ENCODE data around the gene ALDOB. TPM values are rescaled to one million over a fixed set of nuclear protein-coding genes. Genes with fewer than 3 reads are reported as not detected.

ALDOB gene
- total and polyA plus RNA-seq, 2 experiments from 2014 or later = not detected

DNA sequence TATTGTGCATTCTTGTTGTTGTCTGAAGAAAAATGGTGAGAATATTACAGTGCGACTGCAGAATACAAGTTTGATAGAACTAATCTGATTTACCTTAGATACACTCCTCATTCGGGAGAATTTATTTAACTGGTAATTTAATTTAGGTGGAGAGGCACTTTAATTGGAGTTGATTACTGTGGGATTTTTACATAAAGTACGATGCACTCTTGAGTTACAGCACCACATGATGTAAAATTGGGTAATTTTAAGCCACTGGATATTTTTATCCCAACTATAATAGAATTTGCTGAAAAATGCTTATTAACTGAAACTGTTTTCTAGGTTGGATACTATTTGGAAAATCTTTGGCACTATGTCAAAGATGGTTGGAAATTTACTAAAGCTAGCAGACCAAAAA is 35.4 kb upstream of the ALDOB start:
- ATAC-seq = no peak
- H3K4me1 ChIP-seq (ENCODE audit: insufficient read depth) = peaks cover 17% of the 10 kb centered on the region; the same call in 1 of the 2 replicates
- peaks cover 19% of the 10 kb centered on the region for H3K36me3 Mint-ChIP-seq (ENCODE audit: low read depth)

DNA sequence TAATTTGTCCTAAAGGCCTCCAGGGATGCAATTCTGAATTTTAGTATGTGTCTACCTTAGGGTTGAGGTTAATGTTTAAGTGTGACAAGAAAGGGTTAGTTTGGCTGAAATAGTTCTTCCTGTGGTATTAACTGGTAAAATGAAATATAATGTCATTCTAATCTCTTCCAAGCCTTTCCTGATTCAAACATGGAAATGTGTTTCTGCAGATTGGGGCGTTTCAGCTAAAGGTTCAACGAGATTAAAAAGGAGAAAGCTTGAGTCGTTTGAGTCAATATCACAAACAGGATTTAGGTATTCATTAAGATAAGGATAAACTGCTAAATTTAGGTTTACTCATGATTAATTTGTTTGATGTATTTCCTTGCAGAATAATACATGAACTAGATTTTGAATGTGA is 34.4 kb upstream of the ALDOB start:
- no peak overlapping the region for H3K4me3 Mint-ChIP-seq
- Histone ChIP-seq H3K9me2 (ENCODE audit: insufficient read depth) (no peaks in the 10 kb centered on the region), H3K36me3 (ENCODE audit: insufficient read depth) (no peaks in the 10 kb centered on the region), H4K20me1 (replicated peaks; ENCODE audit: insufficient read depth) (no peaks in the 10 kb centered on the region), H2AFZ (no peak overlapping the region), H3K4me2 (no peak overlapping the region), H3K4me3 (no peak overlapping the region), H3K4me1 (ENCODE audit: insufficient read depth) (peaks cover 23% of the 10 kb centered on the region), H3K27me3 (ENCODE audit: insufficient read depth) (no peaks in the 10 kb centered on the region), H3K79me2 (replicated peaks; ENCODE audit: insufficient read depth) (no peaks in the 10 kb centered on the region; the same call in 1 of the 2 replicates), H3K27ac (ENCODE audit: low read depth) (no peak overlapping the region), H3F3A (replicated peaks; ENCODE audit: low read depth) (no peaks in the 10 kb centered on the region)
- peaks cover 12% of the 10 kb centered on the region for H3K36me3 Mint-ChIP-seq (ENCODE audit: low read depth)
- ATAC-seq (no peak), DNase-seq (ENCODE audit: low spot score) (no peak)
- TF ChIP-seq, protein P1, sequence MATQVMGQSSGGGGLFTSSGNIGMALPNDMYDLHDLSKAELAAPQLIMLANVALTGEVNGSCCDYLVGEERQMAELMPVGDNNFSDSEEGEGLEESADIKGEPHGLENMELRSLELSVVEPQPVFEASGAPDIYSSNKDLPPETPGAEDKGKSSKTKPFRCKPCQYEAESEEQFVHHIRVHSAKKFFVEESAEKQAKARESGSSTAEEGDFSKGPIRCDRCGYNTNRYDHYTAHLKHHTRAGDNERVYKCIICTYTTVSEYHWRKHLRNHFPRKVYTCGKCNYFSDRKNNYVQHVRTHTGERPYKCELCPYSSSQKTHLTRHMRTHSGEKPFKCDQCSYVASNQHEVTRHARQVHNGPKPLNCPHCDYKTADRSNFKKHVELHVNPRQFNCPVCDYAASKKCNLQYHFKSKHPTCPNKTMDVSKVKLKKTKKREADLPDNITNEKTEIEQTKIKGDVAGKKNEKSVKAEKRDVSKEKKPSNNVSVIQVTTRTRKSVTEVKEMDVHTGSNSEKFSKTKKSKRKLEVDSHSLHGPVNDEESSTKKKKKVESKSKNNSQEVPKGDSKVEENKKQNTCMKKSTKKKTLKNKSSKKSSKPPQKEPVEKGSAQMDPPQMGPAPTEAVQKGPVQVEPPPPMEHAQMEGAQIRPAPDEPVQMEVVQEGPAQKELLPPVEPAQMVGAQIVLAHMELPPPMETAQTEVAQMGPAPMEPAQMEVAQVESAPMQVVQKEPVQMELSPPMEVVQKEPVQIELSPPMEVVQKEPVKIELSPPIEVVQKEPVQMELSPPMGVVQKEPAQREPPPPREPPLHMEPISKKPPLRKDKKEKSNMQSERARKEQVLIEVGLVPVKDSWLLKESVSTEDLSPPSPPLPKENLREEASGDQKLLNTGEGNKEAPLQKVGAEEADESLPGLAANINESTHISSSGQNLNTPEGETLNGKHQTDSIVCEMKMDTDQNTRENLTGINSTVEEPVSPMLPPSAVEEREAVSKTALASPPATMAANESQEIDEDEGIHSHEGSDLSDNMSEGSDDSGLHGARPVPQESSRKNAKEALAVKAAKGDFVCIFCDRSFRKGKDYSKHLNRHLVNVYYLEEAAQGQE (IDR thresholded peaks at IDR 0.05; ENCODE audit: unreplicated experiment) = no peak
- TF ChIP-seq EZH2phosphoT487 (IDR thresholded peaks at IDR 0.05; ENCODE audit: unreplicated experiment) (no peak), NANOG (IDR thresholded peaks at IDR 0.05; ENCODE audit: borderline replicate concordance) (no peak), CREB1 (CRISPR knock-in tag; IDR thresholded peaks at IDR 0.05; ENCODE audit: low read depth) (no peak), POLR2AphosphoS5 (IDR thresholded peaks at IDR 0.05; ENCODE audit: low read depth) (no peak), ZNF114 (CRISPR knock-in tag; IDR thresholded peaks at IDR 0.05) (no peak), JUNB (IDR thresholded peaks at IDR 0.05; ENCODE audit: unreplicated experiment) (no peak)
- TF ChIP-seq, protein P2, sequence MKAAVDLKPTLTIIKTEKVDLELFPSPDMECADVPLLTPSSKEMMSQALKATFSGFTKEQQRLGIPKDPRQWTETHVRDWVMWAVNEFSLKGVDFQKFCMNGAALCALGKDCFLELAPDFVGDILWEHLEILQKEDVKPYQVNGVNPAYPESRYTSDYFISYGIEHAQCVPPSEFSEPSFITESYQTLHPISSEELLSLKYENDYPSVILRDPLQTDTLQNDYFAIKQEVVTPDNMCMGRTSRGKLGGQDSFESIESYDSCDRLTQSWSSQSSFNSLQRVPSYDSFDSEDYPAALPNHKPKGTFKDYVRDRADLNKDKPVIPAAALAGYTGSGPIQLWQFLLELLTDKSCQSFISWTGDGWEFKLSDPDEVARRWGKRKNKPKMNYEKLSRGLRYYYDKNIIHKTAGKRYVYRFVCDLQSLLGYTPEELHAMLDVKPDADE (IDR thresholded peaks at IDR 0.05) = no peak
- TF ChIP-seq, protein P3, sequence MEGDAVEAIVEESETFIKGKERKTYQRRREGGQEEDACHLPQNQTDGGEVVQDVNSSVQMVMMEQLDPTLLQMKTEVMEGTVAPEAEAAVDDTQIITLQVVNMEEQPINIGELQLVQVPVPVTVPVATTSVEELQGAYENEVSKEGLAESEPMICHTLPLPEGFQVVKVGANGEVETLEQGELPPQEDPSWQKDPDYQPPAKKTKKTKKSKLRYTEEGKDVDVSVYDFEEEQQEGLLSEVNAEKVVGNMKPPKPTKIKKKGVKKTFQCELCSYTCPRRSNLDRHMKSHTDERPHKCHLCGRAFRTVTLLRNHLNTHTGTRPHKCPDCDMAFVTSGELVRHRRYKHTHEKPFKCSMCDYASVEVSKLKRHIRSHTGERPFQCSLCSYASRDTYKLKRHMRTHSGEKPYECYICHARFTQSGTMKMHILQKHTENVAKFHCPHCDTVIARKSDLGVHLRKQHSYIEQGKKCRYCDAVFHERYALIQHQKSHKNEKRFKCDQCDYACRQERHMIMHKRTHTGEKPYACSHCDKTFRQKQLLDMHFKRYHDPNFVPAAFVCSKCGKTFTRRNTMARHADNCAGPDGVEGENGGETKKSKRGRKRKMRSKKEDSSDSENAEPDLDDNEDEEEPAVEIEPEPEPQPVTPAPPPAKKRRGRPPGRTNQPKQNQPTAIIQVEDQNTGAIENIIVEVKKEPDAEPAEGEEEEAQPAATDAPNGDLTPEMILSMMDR (conservative IDR thresholded peaks at IDR 0.05; ENCODE audit: low read depth in 2 of 2) = no peak
- no peaks in the 10 kb centered on the region for H3K27me3 Mint-ChIP-seq (ENCODE audit: insufficient read depth, low read depth, poor library complexity)
- H3K4me1 Mint-ChIP-seq = peaks cover 24% of the 10 kb centered on the region
- H3K27ac Mint-ChIP-seq = no peak overlapping the region
- no peaks in the 10 kb centered on the region for H3K9me3 Mint-ChIP-seq

More for the DNA sequence above, 35.4 kb upstream of the ALDOB start:
- Histone ChIP-seq H3K36me3 (ENCODE audit: insufficient read depth) (no peaks in the 10 kb centered on the region), H3K4me3 (no peak overlapping the region), H3F3A (replicated peaks; ENCODE audit: low read depth) (no peaks in the 10 kb centered on the region), H3K4me2 (no peak overlapping the region), H4K20me1 (replicated peaks; ENCODE audit: insufficient read depth) (no peaks in the 10 kb centered on the region; the same call in 1 of the 2 replicates), H2AFZ (no peak overlapping the region), H3K27ac (ENCODE audit: low read depth) (no peak overlapping the region), H3K27me3 (ENCODE audit: insufficient read depth) (no peaks in the 10 kb centered on the region), H3K79me2 (replicated peaks; ENCODE audit: insufficient read depth) (no peaks in the 10 kb centered on the region; the same call in 1 of the 2 replicates), H3K9me2 (ENCODE audit: insufficient read depth) (no peaks in the 10 kb centered on the region)
- Mint-ChIP-seq H3K27me3 (ENCODE audit: insufficient read depth, low read depth, poor library complexity) (no peaks in the 10 kb centered on the region), H3K9me3 (no peaks in the 10 kb centered on the region), H3K4me3 (no peak overlapping the region), H3K27ac (no peak overlapping the region), H3K4me1 (peaks cover 19% of the 10 kb centered on the region)
- no peak for DNase-seq (ENCODE audit: low spot score)
- no peak for TF ChIP-seq ZNF331 (CRISPR knock-in tag; IDR thresholded peaks at IDR 0.05; ENCODE audit: low read depth)
- TF ChIP-seq CREB1 (CRISPR knock-in tag; IDR thresholded peaks at IDR 0.05; ENCODE audit: low read depth) = no peak
